GM23338 (cell line): ENCODE results near the gene GFRA1. TPM values are rescaled to one million over a fixed set of nuclear protein-coding genes. Genes with fewer than 3 reads are reported as not detected.

ENCODE experiments used
- ATAC-seq: fragments of 200-7000 bp; cut with Tn5 transposase; 3 replicates; pipeline ENCODE4 v1.9.1; 2020
- DNase-seq: peaks from one replicate; pipeline ENCODE4 v3.0.0-alpha.2; 2015; ENCODE audit warnings: low spot score
- H2AFZ ChIP-seq: fragments of 200-600 bp; sonication (generic); 2 replicates; pipeline ENCODE4 v1.8.0; 2016; ENCODE audit warnings: antibody characterized with exemption, mild to moderate bottlenecking, moderate library complexity
- H3F3A ChIP-seq: fragments of 200-600 bp; sonication (generic); replicated peaks from 2 replicates; pipeline ENCODE4 v1.8.0; 2017; ENCODE audit warnings: antibody characterized with exemption, mixed run types, low read depth
- H3K27ac ChIP-seq: fragments of 200-600 bp; sonication (generic); 2 replicates; pipeline ENCODE4 v1.6.1; 2016; ENCODE audit warnings: low read depth
- H3K27me3 ChIP-seq: fragments of 200-600 bp; sonication (generic); 2 replicates; pipeline ENCODE4 v1.8.0; 2016; ENCODE audit warnings: mild to moderate bottlenecking, mixed run types, moderate library complexity; ENCODE audit not compliant: insufficient read depth
- H3K36me3 ChIP-seq: fragments of 200-600 bp; sonication (generic); 2 replicates; pipeline ENCODE4 v1.8.0; 2016; ENCODE audit warnings: mild to moderate bottlenecking; ENCODE audit not compliant: insufficient read depth
- H3K4me1 ChIP-seq: fragments of 200-600 bp; sonication (generic); 2 replicates; pipeline ENCODE4 v1.8.0; 2016; ENCODE audit warnings: mild to moderate bottlenecking, moderate library complexity; ENCODE audit not compliant: insufficient read depth
- H3K4me2 ChIP-seq: fragments of 200-600 bp; sonication (generic); 2 replicates; pipeline ENCODE4 v1.7.1; 2017; ENCODE audit warnings: mixed run types
- H3K4me3 ChIP-seq: fragments of 200-600 bp; sonication (generic); 2 replicates; pipeline ENCODE4 v1.6.1; 2016; ENCODE audit warnings: mixed run types
- H3K79me2 ChIP-seq: fragments of 200-600 bp; sonication (generic); replicated peaks from 2 replicates; pipeline ENCODE4 v1.8.0; 2017; ENCODE audit warnings: mild to moderate bottlenecking; ENCODE audit not compliant: insufficient read depth
- H3K9me2 ChIP-seq: fragments of 200-600 bp; sonication (generic); 2 replicates; pipeline ENCODE4 v1.8.0; 2017; ENCODE audit not compliant: insufficient read depth
- H4K20me1 ChIP-seq: fragments of 200-600 bp; sonication (generic); replicated peaks from 2 replicates; pipeline ENCODE4 v1.8.0; 2017; ENCODE audit warnings: mild to moderate bottlenecking; ENCODE audit not compliant: insufficient read depth
- H3K27ac Mint-ChIP-seq: 2 replicates; pipeline ENCODE4 v1.8.0; 2020; ENCODE audit warnings: inconsistent platforms, mild to moderate bottlenecking, moderate library complexity, mixed read lengths
- H3K27me3 Mint-ChIP-seq: 3 replicates; pipeline ENCODE4 v1.8.0; 2022; ENCODE audit warnings: low read depth, mild to moderate bottlenecking, moderate library complexity, mixed read lengths, inconsistent platforms; ENCODE audit not compliant: insufficient read depth, poor library complexity
- H3K36me3 Mint-ChIP-seq: 3 replicates; pipeline ENCODE4 v1.8.0; 2021; ENCODE audit warnings: low read depth, mild to moderate bottlenecking, inconsistent platforms, moderate library complexity, mixed read lengths
- H3K4me1 Mint-ChIP-seq: 3 replicates; pipeline ENCODE4 v1.8.0; 2020; ENCODE audit warnings: mild to moderate bottlenecking, inconsistent platforms, mixed read lengths
- H3K4me3 Mint-ChIP-seq: 3 replicates; pipeline ENCODE4 v1.8.0; 2021; ENCODE audit warnings: moderate library complexity, mild to moderate bottlenecking, inconsistent platforms, mixed read lengths
- H3K9me3 Mint-ChIP-seq: 3 replicates; pipeline ENCODE4 v1.8.0; 2020; ENCODE audit warnings: moderate library complexity, mild to moderate bottlenecking, inconsistent platforms, mixed read lengths
- CREB1 ChIP-seq: fragments of 250-450 bp; sonication (Bioruptor Pico); IDR thresholded peaks from 2 replicates; pipeline ENCODE4 v1.5.0; 2020; ENCODE audit warnings: low read depth, mild to moderate bottlenecking, moderate library complexity
- CTCF ChIP-seq, 2 experiments: fragments of 200-600 bp in 1 of 2; sonication (generic) in 1 of 2; conservative IDR thresholded peaks; 2 replicates each; pipeline versions ENCODE4 v1.5.1 to v1.6.1; 2016 to 2017; ENCODE audit warnings: antibody characterized with exemption in 2 of 2, low read depth in 2 of 2, mild to moderate bottlenecking in 2 of 2, moderate library complexity in 1 of 2
- ETS1 ChIP-seq: IDR thresholded peaks from 2 replicates; pipeline ENCODE4 v1.6.1; 2016; ENCODE audit warnings: antibody characterized with exemption
- EZH2 ChIP-seq: fragments of 200-600 bp; sonication (generic); IDR thresholded peaks from one replicate; pipeline ENCODE4 v1.8.0; 2017; ENCODE audit warnings: antibody characterized with exemption, mild to moderate bottlenecking, low read depth; ENCODE audit not compliant: unreplicated experiment
- EZH2phosphoT487 ChIP-seq: fragments of 200-600 bp; sonication (generic); IDR thresholded peaks from one replicate; pipeline ENCODE4 v1.8.1; 2018; ENCODE audit warnings: antibody characterized with exemption; ENCODE audit not compliant: unreplicated experiment
- JUNB ChIP-seq: IDR thresholded peaks from one replicate; pipeline ENCODE4 v1.6.1; 2016; ENCODE audit warnings: antibody characterized with exemption; ENCODE audit not compliant: unreplicated experiment
- NANOG ChIP-seq: IDR thresholded peaks from 2 replicates; pipeline ENCODE4 v1.6.1; 2016; ENCODE audit warnings: antibody characterized with exemption, borderline replicate concordance
- POLR2AphosphoS5 ChIP-seq: IDR thresholded peaks from 2 replicates; pipeline ENCODE4 v1.6.1; 2016; ENCODE audit warnings: antibody characterized with exemption, low read depth
- REST ChIP-seq: IDR thresholded peaks from one replicate; pipeline ENCODE4 v1.6.1; 2018; ENCODE audit warnings: antibody characterized with exemption; ENCODE audit not compliant: unreplicated experiment
- STAT1 ChIP-seq: IDR thresholded peaks from one replicate; pipeline ENCODE4 v1.6.1; 2016; ENCODE audit warnings: antibody characterized with exemption; ENCODE audit not compliant: unreplicated experiment
- ZNF114 ChIP-seq: fragments of 250-450 bp; sonication (Bioruptor Pico); IDR thresholded peaks from 2 replicates; pipeline ENCODE4 v1.5.0; 2020; ENCODE audit warnings: mild to moderate bottlenecking, moderate library complexity
- ZNF331 ChIP-seq: fragments of 250-450 bp; sonication (Bioruptor Pico); IDR thresholded peaks from 2 replicates; pipeline ENCODE4 v1.5.0; 2020; ENCODE audit warnings: low read depth, mild to moderate bottlenecking, moderate library complexity
- polyA plus RNA-seq: library from polyadenylated mRNA; unstranded; fragments of >200 nt; fragmentation: Nextera tagmentation; extraction: Ambion mirVana; gene quantifications from 2 replicates; pipeline ENCODE4 v1.2.1, GENCODE V29; 2016
- total RNA-seq: library from RNA; depleted of rRNA; stranded (reverse); fragments of >200 nt; shearing (Covaris generic); gene quantifications from 2 replicates; pipeline ENCODE4 v1.2.3, GENCODE V29; 2014
- TF ChIP-seq, protein P1 (sequence below): fragments of 250-450 bp; sonication (Bioruptor Pico); IDR thresholded peaks from 2 replicates; pipeline ENCODE4 v1.5.0; 2020; ENCODE audit warnings: mild to moderate bottlenecking, moderate library complexity

The GFRA1 gene
- total and polyA plus RNA-seq, 2 experiments from 2014 or later = 1.4 to 2.8 TPM

DNA sequence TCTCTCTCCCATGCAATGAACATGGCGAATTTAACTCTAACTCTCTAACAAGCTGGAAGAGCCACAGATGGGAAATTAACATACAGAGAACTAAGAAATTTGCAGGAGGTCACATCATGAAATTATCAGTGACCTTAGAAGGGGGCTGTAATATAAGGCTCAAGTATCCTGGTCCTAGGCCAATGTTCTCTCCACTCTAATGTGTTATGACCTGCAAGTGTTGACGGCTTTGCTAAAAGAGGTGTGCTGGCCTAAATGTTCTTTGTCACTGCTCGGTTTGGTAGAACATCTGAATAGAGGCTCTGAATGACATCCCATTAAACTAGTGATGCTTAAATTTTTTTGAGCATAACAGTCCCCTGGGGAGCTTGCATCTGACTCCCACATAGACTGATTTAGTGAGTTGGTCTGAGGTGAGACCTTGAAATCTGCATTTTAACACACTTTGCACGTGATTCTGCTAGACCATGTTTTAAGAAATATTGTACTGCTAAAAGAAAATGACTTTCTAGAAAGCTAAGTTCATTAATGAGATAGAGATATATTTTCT is 129.3 kb downstream of the GFRA1 start:
- H3K36me3 Mint-ChIP-seq = no peaks in the 10 kb centered on the region
- H3K27ac Mint-ChIP-seq = no peak overlapping the region
- Histone ChIP-seq H3K4me1 (no peaks in the 10 kb centered on the region), H3K4me3 (no peak overlapping the region), H2AFZ (no peak overlapping the region), H3K27ac (no peak overlapping the region), H3K4me2 (no peak overlapping the region), H3K36me3 (no peaks in the 10 kb centered on the region), H3K27me3 (no peaks in the 10 kb centered on the region), H4K20me1 (no peaks in the 10 kb centered on the region), H3K9me2 (no peaks in the 10 kb centered on the region), H3F3A (no peaks in the 10 kb centered on the region), H3K79me2 (no peaks in the 10 kb centered on the region)
- no peak for ATAC-seq
- peaks cover 3% of the 10 kb centered on the region for H3K27me3 Mint-ChIP-seq
- H3K4me1 Mint-ChIP-seq = peaks cover 10% of the 10 kb centered on the region
- no peak for TF ChIP-seq NANOG
- no peak for TF ChIP-seq CTCF (conservative IDR thresholded peaks at IDR 0.05; ENCODE audit: low read depth in 2 of 2)
- no peak for TF ChIP-seq ZNF331 (CRISPR knock-in tag)
- TF ChIP-seq EZH2 = no peak
- no peak for TF ChIP-seq ETS1
- TF ChIP-seq, protein P1, sequence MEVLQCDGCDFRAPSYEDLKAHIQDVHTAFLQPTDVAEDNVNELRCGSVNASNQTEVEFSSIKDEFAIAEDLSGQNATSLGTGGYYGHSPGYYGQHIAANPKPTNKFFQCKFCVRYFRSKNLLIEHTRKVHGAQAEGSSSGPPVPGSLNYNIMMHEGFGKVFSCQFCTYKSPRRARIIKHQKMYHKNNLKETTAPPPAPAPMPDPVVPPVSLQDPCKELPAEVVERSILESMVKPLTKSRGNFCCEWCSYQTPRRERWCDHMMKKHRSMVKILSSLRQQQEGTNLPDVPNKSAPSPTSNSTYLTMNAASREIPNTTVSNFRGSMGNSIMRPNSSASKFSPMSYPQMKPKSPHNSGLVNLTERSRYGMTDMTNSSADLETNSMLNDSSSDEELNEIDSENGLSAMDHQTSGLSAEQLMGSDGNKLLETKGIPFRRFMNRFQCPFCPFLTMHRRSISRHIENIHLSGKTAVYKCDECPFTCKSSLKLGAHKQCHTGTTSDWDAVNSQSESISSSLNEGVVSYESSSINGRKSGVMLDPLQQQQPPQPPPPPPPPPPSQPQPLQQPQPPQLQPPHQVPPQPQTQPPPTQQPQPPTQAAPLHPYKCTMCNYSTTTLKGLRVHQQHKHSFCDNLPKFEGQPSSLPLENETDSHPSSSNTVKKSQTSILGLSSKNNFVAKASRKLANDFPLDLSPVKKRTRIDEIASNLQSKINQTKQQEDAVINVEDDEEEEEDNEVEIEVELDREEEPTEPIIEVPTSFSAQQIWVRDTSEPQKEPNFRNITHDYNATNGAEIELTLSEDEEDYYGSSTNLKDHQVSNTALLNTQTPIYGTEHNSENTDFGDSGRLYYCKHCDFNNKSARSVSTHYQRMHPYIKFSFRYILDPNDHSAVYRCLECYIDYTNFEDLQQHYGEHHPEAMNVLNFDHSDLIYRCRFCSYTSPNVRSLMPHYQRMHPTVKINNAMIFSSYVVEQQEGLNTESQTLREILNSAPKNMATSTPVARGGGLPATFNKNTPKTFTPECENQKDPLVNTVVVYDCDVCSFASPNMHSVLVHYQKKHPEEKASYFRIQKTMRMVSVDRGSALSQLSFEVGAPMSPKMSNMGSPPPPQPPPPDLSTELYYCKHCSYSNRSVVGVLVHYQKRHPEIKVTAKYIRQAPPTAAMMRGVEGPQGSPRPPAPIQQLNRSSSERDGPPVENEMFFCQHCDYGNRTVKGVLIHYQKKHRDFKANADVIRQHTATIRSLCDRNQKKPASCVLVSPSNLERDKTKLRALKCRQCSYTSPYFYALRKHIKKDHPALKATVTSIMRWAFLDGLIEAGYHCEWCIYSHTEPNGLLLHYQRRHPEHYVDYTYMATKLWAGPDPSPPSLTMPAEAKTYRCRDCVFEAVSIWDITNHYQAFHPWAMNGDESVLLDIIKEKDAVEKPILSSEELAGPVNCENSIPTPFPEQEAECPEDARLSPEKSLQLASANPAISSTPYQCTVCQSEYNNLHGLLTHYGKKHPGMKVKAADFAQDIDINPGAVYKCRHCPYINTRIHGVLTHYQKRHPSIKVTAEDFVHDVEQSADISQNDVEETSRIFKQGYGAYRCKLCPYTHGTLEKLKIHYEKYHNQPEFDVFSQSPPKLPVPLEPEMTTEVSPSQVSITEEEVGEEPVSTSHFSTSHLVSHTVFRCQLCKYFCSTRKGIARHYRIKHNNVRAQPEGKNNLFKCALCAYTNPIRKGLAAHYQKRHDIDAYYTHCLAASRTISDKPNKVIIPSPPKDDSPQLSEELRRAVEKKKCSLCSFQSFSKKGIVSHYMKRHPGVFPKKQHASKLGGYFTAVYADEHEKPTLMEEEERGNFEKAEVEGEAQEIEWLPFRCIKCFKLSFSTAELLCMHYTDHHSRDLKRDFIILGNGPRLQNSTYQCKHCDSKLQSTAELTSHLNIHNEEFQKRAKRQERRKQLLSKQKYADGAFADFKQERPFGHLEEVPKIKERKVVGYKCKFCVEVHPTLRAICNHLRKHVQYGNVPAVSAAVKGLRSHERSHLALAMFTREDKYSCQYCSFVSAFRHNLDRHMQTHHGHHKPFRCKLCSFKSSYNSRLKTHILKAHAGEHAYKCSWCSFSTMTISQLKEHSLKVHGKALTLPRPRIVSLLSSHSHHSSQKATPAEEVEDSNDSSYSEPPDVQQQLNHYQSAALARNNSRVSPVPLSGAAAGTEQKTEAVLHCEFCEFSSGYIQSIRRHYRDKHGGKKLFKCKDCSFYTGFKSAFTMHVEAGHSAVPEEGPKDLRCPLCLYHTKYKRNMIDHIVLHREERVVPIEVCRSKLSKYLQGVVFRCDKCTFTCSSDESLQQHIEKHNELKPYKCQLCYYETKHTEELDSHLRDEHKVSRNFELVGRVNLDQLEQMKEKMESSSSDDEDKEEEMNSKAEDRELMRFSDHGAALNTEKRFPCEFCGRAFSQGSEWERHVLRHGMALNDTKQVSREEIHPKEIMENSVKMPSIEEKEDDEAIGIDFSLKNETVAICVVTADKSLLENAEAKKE = no peak
- TF ChIP-seq EZH2phosphoT487 = no peak
- TF ChIP-seq ZNF114 (CRISPR knock-in tag) = no peak
- no peak for TF ChIP-seq CREB1 (CRISPR knock-in tag)
- TF ChIP-seq REST = no peak
- TF ChIP-seq STAT1 = no peak
- TF ChIP-seq POLR2AphosphoS5 = no peak
- no peak for TF ChIP-seq JUNB
- no peak overlapping the region for H3K4me3 Mint-ChIP-seq
- no peak for DNase-seq
- H3K9me3 Mint-ChIP-seq = no peaks in the 10 kb centered on the region
